Measurements from ENCODE around the gene ACTG1.

ACTG1 gene

DNA sequence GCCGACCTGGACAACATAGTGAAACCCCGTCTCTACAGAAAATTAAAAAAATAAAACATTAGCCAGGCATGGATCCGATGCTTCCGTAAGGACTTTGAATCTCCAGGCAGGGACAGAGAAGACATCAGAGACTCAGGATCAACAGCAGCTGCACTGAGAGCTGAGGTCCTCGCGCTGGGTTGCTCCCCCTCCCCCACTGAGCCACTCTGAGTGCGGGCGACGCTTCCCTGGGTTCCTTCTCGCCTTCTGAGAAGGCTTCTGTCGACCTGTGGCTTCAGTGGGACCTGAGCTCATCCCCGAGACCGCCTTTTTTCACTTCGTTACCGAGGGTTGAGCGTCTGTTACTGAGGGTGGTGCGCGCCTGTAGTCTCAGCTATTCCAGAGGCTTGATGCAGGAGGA, 20.4 kb downstream of the ACTG1 start:
- no peaks in the 10 kb centered on the region; the same call in 1 of the 2 replicates for H3K27me3 ChIP-seq (replicated peaks; ENCODE audit: control insufficient read depth, insufficient read depth, low read length)
- no peak for DNase-seq (ENCODE audit: extremely low read depth, insufficient read length)
- H3K4me3 ChIP-seq (replicated peaks; ENCODE audit: low read depth, low read length): no peak overlapping the region
- TF ChIP-seq, protein P1, sequence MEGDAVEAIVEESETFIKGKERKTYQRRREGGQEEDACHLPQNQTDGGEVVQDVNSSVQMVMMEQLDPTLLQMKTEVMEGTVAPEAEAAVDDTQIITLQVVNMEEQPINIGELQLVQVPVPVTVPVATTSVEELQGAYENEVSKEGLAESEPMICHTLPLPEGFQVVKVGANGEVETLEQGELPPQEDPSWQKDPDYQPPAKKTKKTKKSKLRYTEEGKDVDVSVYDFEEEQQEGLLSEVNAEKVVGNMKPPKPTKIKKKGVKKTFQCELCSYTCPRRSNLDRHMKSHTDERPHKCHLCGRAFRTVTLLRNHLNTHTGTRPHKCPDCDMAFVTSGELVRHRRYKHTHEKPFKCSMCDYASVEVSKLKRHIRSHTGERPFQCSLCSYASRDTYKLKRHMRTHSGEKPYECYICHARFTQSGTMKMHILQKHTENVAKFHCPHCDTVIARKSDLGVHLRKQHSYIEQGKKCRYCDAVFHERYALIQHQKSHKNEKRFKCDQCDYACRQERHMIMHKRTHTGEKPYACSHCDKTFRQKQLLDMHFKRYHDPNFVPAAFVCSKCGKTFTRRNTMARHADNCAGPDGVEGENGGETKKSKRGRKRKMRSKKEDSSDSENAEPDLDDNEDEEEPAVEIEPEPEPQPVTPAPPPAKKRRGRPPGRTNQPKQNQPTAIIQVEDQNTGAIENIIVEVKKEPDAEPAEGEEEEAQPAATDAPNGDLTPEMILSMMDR (IDR thresholded peaks at IDR 0.05; ENCODE audit: insufficient read depth, low read length, poor library complexity, severe bottlenecking): no peak
- H3K36me3 ChIP-seq (ENCODE audit: control insufficient read depth, insufficient read depth, low read length): no peaks in the 10 kb centered on the region

DNA sequence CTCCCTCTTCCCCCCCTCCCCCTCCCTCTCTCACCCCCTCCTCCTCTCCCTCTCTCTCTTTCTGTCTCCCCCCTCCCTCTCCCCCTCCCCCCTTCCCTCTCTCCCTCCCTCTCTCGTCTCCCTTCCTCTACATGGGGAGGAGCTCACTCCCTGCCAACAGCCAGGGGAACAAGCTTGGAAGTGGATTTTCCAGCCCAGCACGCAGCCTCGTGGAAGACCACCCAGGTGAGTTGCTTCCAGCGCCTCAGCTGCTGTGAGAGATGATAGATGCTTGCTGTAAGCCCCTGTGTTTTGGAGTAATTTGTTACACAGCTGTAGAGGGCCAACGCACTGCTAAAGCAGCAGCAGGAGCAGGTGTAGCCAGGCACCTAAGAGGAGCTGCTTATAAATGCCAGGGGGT, 20.8 kb downstream of the ACTG1 start:
- no peak overlapping the region for H3K4me3 ChIP-seq (replicated peaks; ENCODE audit: low read depth, low read length)
- no peaks in the 10 kb centered on the region; the same call in 1 of the 2 replicates for H3K27me3 ChIP-seq (replicated peaks; ENCODE audit: control insufficient read depth, insufficient read depth, low read length)
- TF ChIP-seq, protein P1 (IDR thresholded peaks at IDR 0.05; ENCODE audit: insufficient read depth, low read length, poor library complexity, severe bottlenecking): no peak
- H3K36me3 ChIP-seq (ENCODE audit: control insufficient read depth, insufficient read depth, low read length): no peaks in the 10 kb centered on the region
- DNase-seq (ENCODE audit: extremely low read depth, insufficient read length): no peak

DNA sequence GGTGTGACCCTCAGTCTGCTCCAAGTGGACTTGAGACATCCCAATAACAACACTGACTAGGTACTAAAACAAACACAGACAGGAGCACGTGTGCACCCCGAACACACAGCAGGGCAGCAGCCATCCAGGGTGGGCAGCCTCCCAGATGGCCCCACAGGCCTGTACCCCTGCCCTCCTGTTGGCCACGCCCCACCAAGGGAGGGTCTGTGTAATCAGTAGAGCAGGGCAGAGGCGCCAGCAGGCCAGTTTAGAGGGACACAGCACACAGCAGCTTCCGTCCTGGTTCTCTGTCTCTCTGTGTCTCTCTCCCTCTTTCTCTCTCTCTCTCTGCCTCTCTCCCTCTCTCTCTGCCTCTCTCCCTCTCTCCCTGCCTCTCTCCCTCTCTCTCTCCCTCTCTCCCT, 21.4 kb downstream of the ACTG1 start:
- TF ChIP-seq, protein P1 (IDR thresholded peaks at IDR 0.05; ENCODE audit: insufficient read depth, low read length, poor library complexity, severe bottlenecking): no peak
- H3K36me3 ChIP-seq (ENCODE audit: control insufficient read depth, insufficient read depth, low read length): no peaks in the 10 kb centered on the region
- DNase-seq (ENCODE audit: extremely low read depth, insufficient read length): no peak
- H3K4me3 ChIP-seq (replicated peaks; ENCODE audit: low read depth, low read length): no peak overlapping the region
- no peaks in the 10 kb centered on the region; the same call in 1 of the 2 replicates for H3K27me3 ChIP-seq (replicated peaks; ENCODE audit: control insufficient read depth, insufficient read depth, low read length)

DNA sequence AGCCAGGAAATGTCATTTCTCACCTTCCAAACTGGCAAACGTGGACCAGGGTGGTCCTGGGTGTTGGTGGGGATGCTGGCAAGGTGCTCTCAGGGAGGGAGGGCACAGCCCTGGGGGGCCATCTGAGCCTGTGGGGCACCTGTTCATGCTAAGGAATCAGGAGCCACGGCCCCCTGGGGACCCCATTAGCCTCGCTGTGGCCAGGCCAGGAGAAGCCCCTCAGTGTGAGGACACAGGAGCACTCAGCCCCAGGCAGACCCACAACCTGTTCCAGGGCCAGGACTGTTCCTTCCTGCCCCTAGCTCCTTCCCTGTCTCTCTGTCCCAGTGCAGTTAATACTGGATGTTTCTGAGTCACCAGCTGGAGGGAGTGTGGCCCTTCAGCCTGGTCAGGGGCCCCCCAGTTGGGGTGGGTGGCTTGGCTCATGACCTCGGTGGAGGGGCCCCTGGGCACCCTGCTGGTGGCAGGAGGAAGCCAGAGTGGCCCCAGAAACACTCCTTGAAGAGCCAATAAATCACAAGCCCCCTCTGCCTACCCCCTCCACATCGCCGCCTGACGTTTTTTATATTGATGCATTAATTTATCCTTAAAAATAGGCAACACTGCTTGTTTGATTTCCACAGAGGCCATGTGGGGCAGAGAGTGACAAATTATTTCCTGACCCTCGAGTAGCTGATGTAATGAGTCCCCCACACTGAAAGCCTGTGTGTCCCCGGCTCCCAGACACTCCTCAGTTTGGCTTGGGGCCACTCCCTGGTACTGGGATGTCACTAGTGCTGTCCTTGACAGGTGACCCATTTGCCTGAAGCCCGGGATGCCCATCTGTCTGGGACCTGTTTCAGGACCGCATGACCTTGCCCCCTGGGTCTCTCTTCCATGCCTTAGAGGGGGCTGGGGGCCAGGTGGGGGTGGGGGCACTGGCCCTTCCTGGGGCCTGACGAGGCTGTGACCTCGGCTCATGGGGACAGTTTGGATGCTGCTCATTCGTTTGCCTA, 22.3 kb downstream of the ACTG1 start:
- H3K4me3 ChIP-seq (replicated peaks; ENCODE audit: low read depth, low read length): no peak overlapping the region
- TF ChIP-seq, protein P1 (IDR thresholded peaks at IDR 0.05; ENCODE audit: insufficient read depth, low read length, poor library complexity, severe bottlenecking): no peak
- H3K36me3 ChIP-seq (ENCODE audit: control insufficient read depth, insufficient read depth, low read length): no peaks in the 10 kb centered on the region
- no peaks in the 10 kb centered on the region; the same call in 1 of the 2 replicates for H3K27me3 ChIP-seq (replicated peaks; ENCODE audit: control insufficient read depth, insufficient read depth, low read length)
- no peak for DNase-seq (ENCODE audit: extremely low read depth, insufficient read length)

- H3K4me3 ChIP-seq (replicated peaks; ENCODE audit: low read depth, low read length): no peak overlapping the region
- DNase-seq (ENCODE audit: extremely low read depth, insufficient read length): no peak
These were observed 23.3 kb downstream of the ACTG1 start for GRCh38 chr17:81489012-81489997.

More at GRCh38 chr17:81489012-81489997, 23.3 kb downstream of the ACTG1 start:
- Histone ChIP-seq H3K36me3 (ENCODE audit: control insufficient read depth, insufficient read depth, low read length) (no peaks in the 10 kb centered on the region), H3K27me3 (replicated peaks; ENCODE audit: control insufficient read depth, insufficient read depth, low read length) (no peaks in the 10 kb centered on the region; the same call in 1 of the 2 replicates)
- TF ChIP-seq, protein P1 (IDR thresholded peaks at IDR 0.05; ENCODE audit: insufficient read depth, low read length, poor library complexity, severe bottlenecking): no peak
